HL-60 (cell line): ENCODE results near the gene MUSK.
A peak's percentile ranks its signal among the peaks of the same experiment; 100 is the strongest.

Source experiments
- DNase-seq, 2 experiments: peaks; one replicate each; pipeline ENCODE4 v3.0.0-alpha.2; 2010 to 2020; ENCODE audit warnings: low read depth in 1 of 2, low spot score in 1 of 2
- H3K27ac ChIP-seq: fragments of 250-450 bp; sonication (Bioruptor Pico); replicated peaks from 2 replicates; pipeline ENCODE4 v1.5.1; 2020; ENCODE audit warnings: mild to moderate bottlenecking, moderate library complexity
- H3K27me3 ChIP-seq: fragments of 250-450 bp; sonication (Bioruptor Pico); 2 replicates; pipeline ENCODE4 v1.5.1; 2021; ENCODE audit warnings: mild to moderate bottlenecking, moderate library complexity; ENCODE audit not compliant: insufficient read depth, poor library complexity, severe bottlenecking
- H3K4me3 ChIP-seq: replicated peaks from 2 replicates; pipeline ENCODE4 v1.5.1; 2011; ENCODE audit warnings: mild to moderate bottlenecking, control low read depth, low read length; ENCODE audit not compliant: insufficient read depth
- GABPA ChIP-seq: IDR thresholded peaks from 2 replicates; pipeline ENCODE4 v1.6.1; 2012; ENCODE audit warnings: low read depth
- POLR2AphosphoS5 ChIP-seq: IDR thresholded peaks from 2 replicates; pipeline ENCODE4 v1.6.1; 2012; ENCODE audit warnings: low read depth
- REST ChIP-seq: IDR thresholded peaks from 2 replicates; pipeline ENCODE4 v1.6.1; 2012; ENCODE audit warnings: low read depth; ENCODE audit not compliant: insufficient replicate concordance
- SPI1 ChIP-seq: IDR thresholded peaks from 2 replicates; pipeline ENCODE4 v1.6.1; 2012; ENCODE audit warnings: low read depth, mild to moderate bottlenecking, borderline replicate concordance
- TF ChIP-seq, protein P1 (sequence below): IDR thresholded peaks from one replicate; pipeline ENCODE4 v1.5.1; 2011; ENCODE audit warnings: low read length, control low read depth, inconsistent platforms; ENCODE audit not compliant: insufficient read depth

Gene MUSK

DNA sequence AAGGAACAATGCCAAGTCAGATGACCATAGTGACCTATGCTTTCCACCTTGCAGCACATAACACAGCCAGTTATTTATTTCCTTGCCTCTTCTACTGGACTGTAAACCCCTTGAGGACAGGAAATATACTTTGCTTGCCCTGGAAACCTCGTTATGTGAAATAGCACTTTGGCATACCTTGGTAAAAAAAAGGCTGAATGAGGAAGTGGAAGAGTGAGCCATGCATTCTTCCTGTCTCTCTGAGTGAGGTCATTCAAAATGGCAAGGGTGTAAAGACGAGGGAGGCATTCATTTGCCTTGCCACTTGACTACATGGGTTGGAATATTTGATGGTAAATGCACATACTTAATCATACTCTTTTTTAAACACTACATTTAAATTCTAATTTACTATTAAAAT, 46.2 kb upstream of the MUSK start:
- Histone ChIP-seq H3K27me3 (no peaks in the 10 kb centered on the region), H3K27ac (no peak overlapping the region), H3K4me3 (no peak overlapping the region)
- TF ChIP-seq SPI1 (peak; percentile 74; the same call in 1 of the 2 replicates), POLR2AphosphoS5 (no peak)
- no peak for DNase-seq

- Histone ChIP-seq H3K27ac (no peak overlapping the region), H3K4me3 (no peak overlapping the region), H3K27me3 (no peaks in the 10 kb centered on the region)
- TF ChIP-seq REST: no peak
- no peak for TF ChIP-seq GABPA
- TF ChIP-seq POLR2AphosphoS5: no peak
- TF ChIP-seq, protein P1, sequence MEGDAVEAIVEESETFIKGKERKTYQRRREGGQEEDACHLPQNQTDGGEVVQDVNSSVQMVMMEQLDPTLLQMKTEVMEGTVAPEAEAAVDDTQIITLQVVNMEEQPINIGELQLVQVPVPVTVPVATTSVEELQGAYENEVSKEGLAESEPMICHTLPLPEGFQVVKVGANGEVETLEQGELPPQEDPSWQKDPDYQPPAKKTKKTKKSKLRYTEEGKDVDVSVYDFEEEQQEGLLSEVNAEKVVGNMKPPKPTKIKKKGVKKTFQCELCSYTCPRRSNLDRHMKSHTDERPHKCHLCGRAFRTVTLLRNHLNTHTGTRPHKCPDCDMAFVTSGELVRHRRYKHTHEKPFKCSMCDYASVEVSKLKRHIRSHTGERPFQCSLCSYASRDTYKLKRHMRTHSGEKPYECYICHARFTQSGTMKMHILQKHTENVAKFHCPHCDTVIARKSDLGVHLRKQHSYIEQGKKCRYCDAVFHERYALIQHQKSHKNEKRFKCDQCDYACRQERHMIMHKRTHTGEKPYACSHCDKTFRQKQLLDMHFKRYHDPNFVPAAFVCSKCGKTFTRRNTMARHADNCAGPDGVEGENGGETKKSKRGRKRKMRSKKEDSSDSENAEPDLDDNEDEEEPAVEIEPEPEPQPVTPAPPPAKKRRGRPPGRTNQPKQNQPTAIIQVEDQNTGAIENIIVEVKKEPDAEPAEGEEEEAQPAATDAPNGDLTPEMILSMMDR: peak; percentile 11
- TF ChIP-seq SPI1: no peak
- peak in 1 of 2 experiments; percentile 36 for DNase-seq
Observed at GRCh38 chr9:110623462-110624025, 45.0 kb upstream of the MUSK start.

DNA sequence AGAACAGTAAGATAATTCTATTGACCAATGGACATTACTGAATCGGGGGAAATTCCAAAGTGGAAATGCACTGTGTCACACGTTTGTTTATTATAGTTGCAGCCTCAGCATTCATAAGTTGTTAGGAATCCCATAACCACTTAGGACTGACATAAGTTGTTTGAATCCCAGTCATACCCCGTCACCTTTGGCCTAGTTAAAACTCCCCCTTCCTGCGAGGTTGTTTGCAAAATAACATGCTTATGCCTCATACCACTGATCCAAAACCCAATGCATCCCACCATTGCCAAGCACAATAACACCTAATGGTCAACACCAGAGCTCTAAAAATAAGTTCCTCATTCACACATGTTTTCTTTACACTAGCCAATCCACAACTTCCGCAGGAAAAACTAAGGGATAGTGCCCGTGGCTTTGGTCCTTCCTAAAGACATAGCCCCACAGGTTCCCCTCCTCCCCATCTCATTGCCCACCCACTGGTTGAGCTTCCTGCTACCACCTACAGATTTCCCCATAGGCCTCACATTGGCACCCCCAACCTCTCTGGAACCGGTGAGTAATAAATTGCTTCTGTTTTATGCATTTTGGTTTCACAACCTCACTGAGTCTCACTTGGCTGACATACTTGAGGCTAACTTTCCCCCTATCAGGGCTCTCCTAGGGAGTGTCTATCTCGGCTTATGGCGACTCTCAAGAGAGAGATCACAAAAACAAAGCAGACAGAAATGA, 42.3 kb upstream of the MUSK start:
- no peak overlapping the region for H3K4me3 ChIP-seq
- TF ChIP-seq REST (no peak), SPI1 (no peak)
- no peak for DNase-seq
- H3K27ac ChIP-seq: no peak overlapping the region
- no peaks in the 10 kb centered on the region for H3K27me3 ChIP-seq

- TF ChIP-seq REST (no peak), GABPA (no peak), POLR2AphosphoS5 (no peak)
- TF ChIP-seq, protein P1: no peak
- Histone ChIP-seq H3K27ac (no peak overlapping the region), H3K4me3 (no peak overlapping the region), H3K27me3 (no peaks in the 10 kb centered on the region)
- no peak for DNase-seq
Observed at GRCh38 chr9:110635589-110635988, 33.0 kb upstream of the MUSK start.
